Hepatocyte (in vitro differentiated cells): ENCODE results near the gene HMCN1.

Source experiments
- CTCF ChIP-seq: fragments of 200-600 bp; sonication (generic); IDR thresholded peaks from 2 replicates; pipeline ENCODE4 v1.5.1; 2016; ENCODE audit warnings: antibody characterized with exemption, mild to moderate bottlenecking; ENCODE audit not compliant: poor library complexity
- EZH2 ChIP-seq: fragments of 200-600 bp; sonication (generic); IDR thresholded peaks from 2 replicates; pipeline ENCODE4 v1.6.1; 2016; ENCODE audit warnings: antibody characterized with exemption, mild to moderate bottlenecking, borderline replicate concordance
- EZH2phosphoT487 ChIP-seq: fragments of 200-600 bp; sonication (generic); IDR thresholded peaks from one replicate; pipeline ENCODE4 v1.6.1; 2018; ENCODE audit warnings: antibody characterized with exemption, mild to moderate bottlenecking, low read depth, moderate library complexity; ENCODE audit not compliant: unreplicated experiment, severe bottlenecking

GRCh38 chr1:185720633-185721272 lies 13.4 kb upstream of the HMCN1 start:
- TF ChIP-seq CTCF (peak; percentile 72), EZH2phosphoT487 (no peak), EZH2 (no peak)
